ENCODE results near the gene ARIH1. TPM values are rescaled to one million over a fixed set of nuclear protein-coding genes. Genes with fewer than 3 reads are reported as not detected.

ARIH1 gene
- total RNA-seq, 1 donor from 2014 or later: 159 TPM

DNA sequence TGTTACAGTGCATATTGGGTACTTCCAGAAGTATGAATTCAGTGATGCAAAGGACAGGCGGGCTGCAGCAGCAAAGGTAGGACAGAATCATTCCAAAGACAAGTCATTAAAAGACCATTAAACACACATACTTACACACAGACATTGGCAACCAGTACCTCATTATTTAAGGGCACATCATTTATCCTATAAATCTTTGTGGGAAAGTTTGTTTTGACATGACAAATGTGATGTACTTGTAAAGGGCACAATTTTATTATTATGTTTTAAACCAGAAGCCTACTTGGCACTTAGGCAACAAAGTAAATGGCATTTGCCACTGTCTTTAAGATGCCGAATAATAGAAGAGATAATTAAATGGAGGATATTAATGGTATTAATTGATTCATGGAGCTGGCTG lies 22.7 kb downstream of the ARIH1 start:
- Histone ChIP-seq H3K27me3 (no peaks in the 10 kb centered on the region), H3K4me1 (peaks cover 49% of the 10 kb centered on the region), H3K9me3 (no peaks in the 10 kb centered on the region), H3K36me3 (peaks cover 6% of the 10 kb centered on the region), H3K27ac (no peak overlapping the region), H3K4me3 (no peak overlapping the region)
- no peak for ATAC-seq
- intact Hi-C loops (cut with DNase I): no loop called here
- TF ChIP-seq, protein P1, sequence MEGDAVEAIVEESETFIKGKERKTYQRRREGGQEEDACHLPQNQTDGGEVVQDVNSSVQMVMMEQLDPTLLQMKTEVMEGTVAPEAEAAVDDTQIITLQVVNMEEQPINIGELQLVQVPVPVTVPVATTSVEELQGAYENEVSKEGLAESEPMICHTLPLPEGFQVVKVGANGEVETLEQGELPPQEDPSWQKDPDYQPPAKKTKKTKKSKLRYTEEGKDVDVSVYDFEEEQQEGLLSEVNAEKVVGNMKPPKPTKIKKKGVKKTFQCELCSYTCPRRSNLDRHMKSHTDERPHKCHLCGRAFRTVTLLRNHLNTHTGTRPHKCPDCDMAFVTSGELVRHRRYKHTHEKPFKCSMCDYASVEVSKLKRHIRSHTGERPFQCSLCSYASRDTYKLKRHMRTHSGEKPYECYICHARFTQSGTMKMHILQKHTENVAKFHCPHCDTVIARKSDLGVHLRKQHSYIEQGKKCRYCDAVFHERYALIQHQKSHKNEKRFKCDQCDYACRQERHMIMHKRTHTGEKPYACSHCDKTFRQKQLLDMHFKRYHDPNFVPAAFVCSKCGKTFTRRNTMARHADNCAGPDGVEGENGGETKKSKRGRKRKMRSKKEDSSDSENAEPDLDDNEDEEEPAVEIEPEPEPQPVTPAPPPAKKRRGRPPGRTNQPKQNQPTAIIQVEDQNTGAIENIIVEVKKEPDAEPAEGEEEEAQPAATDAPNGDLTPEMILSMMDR (IDR thresholded peaks at IDR 0.05): no peak
- no peak for DNase-seq

DNA sequence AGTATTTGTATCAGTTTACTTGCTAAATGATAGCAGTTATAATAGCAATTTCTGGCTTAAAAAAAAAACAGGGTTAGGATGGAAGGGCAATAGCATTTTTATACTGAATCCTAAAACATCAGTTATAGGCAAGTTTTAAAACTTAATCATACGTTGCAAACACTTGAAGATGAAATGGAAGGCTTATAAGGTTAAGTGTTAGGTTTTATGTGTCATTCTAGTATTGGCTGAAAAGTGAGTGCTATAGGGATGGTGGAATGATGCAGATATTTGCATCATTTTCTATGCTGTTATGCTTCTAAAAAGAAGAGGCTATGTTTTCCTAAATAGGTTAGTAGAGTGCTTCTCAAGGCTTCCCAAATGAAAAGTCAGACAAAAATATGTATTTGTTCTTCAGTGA lies 23.3 kb downstream of the ARIH1 start:
- Histone ChIP-seq H3K27me3 (no peaks in the 10 kb centered on the region), H3K4me3 (no peak overlapping the region), H3K4me1 (peaks cover 49% of the 10 kb centered on the region), H3K36me3 (peaks cover 6% of the 10 kb centered on the region), H3K27ac (no peak overlapping the region), H3K9me3 (no peaks in the 10 kb centered on the region)
- TF ChIP-seq, protein P1 (IDR thresholded peaks at IDR 0.05): no peak
- intact Hi-C loops (cut with DNase I): no loop called here
- no peak for DNase-seq
- no peak for ATAC-seq

DNA sequence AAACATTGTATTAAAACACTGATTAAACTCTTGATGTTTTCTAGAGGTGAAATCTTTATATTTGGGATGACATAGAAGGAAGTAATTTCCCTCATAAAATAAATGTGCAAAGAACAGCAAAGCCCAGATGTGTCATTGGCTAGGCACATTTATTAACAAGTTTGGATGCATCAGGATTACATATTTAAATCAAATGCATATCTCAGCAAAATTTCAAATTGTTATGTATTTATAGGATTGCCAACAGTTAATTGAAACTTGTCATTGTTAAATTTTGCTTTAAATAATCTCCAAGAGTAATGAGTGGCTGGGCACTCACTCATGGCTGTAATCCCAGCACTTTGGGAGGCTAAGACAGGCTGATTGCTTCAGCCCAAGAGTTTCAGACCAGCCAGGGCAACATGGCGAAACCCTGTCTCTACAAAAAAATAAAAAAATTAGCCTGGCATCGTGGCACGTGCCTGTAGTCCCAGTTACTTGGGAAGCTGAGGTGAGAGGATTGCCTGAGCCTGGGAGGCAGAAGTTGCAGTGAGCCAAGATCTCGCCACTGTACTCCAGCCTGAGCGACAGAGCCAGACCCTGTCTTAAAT lies 28.2 kb downstream of the ARIH1 start:
- H3K27me3 ChIP-seq: no peaks in the 10 kb centered on the region
- peaks cover 24% of the 10 kb centered on the region for H3K4me1 ChIP-seq
- intact Hi-C loops (cut with DNase I): no loop called here
- no peak for DNase-seq
- H3K27ac ChIP-seq: no peak overlapping the region
- peaks cover 6% of the 10 kb centered on the region for H3K36me3 ChIP-seq
- no peak for ATAC-seq
- H3K9me3 ChIP-seq: no peaks in the 10 kb centered on the region
- TF ChIP-seq, protein P1 (IDR thresholded peaks at IDR 0.05): no peak
- no peak overlapping the region for H3K4me3 ChIP-seq

DNA sequence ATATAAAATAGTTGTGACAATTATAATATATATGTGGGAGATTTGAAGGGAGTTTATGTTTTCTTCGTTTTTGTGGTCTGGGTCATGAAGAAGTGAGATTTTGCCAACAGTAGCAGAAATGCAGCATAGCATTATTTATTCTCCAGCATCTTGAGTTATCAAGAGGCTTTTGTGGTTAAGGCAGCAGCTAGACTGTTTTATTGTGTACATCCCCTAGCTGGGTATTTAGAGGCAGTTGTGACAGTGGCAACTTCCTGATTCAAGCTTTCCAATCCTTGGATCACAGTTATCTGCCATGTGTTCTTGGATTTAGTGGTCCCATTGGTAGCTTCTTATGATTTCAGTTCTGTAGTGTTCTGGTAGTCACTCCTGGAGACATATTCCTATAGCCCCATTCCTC lies 29.0 kb downstream of the ARIH1 start:
- no peak for ATAC-seq
- peaks cover 20% of the 10 kb centered on the region for H3K4me1 ChIP-seq
- no peaks in the 10 kb centered on the region for H3K9me3 ChIP-seq
- H3K27me3 ChIP-seq: no peaks in the 10 kb centered on the region
- TF ChIP-seq, protein P1 (IDR thresholded peaks at IDR 0.05): no peak
- no peak overlapping the region for H3K4me3 ChIP-seq
- intact Hi-C loops (cut with DNase I): no loop called here
- no peak overlapping the region for H3K27ac ChIP-seq
- H3K36me3 ChIP-seq: peaks cover 6% of the 10 kb centered on the region
- DNase-seq: no peak

DNA sequence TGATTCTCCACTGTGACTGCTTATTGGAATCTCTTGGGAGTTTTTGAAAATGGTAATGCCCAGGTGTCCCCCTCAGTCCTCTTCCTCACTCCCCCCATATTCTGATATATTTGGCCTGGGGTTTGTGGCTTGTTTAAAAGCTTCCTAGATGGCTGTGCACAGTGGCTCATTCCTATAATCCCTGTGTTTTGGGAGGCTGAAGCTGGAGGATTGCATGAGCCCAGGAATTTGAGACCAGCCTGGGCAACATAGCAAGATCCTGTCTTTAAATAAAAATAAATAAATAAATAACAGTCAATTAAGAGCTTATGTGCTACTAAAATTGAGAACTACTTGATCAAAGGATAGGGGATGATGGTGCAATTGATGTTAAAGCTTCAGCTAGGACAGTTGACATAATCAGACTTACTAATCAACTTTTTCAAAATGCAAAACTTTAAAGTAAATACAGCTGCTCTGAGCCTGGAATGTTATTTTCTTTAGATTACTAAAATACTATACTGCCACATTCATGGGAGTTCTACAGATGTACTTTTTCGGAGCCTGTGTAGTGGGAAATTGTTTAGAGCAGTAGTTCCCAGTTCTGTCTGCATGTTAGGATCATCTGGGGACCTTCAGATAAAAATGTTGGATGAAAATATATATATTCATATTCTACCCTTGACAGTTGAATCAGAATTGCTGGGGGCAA lies 33.4 kb downstream of the ARIH1 start:
- Histone ChIP-seq H3K27me3 (no peaks in the 10 kb centered on the region), H3K9me3 (no peaks in the 10 kb centered on the region), H3K36me3 (no peaks in the 10 kb centered on the region), H3K4me1 (peaks cover 17% of the 10 kb centered on the region), H3K4me3 (no peak overlapping the region), H3K27ac (no peak overlapping the region)
- DNase-seq (no peak), ATAC-seq (no peak)
- intact Hi-C loops (cut with DNase I): no loop called here
- TF ChIP-seq, protein P1 (IDR thresholded peaks at IDR 0.05): no peak
